NB4 (cell line): Measurements from ENCODE around the gene ARHGAP5.

Experiments
- DNase-seq: peaks from one replicate; pipeline ENCODE4 v3.0.0; 2010; ENCODE audit warnings: low read depth
- H3K4me3 ChIP-seq: one replicate; pipeline ENCODE4 v1.5.1; 2011; ENCODE audit warnings: mild to moderate bottlenecking, low read depth, low read length, moderate library complexity
- MAX ChIP-seq: IDR thresholded peaks from 2 replicates; pipeline ENCODE4 v1.6.1; 2011; ENCODE audit warnings: low read depth, low read length
- MYC ChIP-seq: IDR thresholded peaks from 2 replicates; pipeline ENCODE4 v1.6.1; 2011; ENCODE audit warnings: low read depth, low read length
- POLR2A ChIP-seq: IDR thresholded peaks from 2 replicates; pipeline ENCODE4 v1.6.1; 2011; ENCODE audit warnings: mild to moderate bottlenecking; ENCODE audit not compliant: insufficient read length; ENCODE audit errors: extremely low read depth
- TF ChIP-seq, protein P1 (sequence below): IDR thresholded peaks from one replicate; pipeline ENCODE4 v1.5.1; 2012; ENCODE audit warnings: low read depth, low read length

The ARHGAP5 gene

GRCh38 chr14:32073537-32074189 lies 3.4 kb upstream of the ARHGAP5 start:
- no peak for TF ChIP-seq POLR2A
- TF ChIP-seq, protein P1, sequence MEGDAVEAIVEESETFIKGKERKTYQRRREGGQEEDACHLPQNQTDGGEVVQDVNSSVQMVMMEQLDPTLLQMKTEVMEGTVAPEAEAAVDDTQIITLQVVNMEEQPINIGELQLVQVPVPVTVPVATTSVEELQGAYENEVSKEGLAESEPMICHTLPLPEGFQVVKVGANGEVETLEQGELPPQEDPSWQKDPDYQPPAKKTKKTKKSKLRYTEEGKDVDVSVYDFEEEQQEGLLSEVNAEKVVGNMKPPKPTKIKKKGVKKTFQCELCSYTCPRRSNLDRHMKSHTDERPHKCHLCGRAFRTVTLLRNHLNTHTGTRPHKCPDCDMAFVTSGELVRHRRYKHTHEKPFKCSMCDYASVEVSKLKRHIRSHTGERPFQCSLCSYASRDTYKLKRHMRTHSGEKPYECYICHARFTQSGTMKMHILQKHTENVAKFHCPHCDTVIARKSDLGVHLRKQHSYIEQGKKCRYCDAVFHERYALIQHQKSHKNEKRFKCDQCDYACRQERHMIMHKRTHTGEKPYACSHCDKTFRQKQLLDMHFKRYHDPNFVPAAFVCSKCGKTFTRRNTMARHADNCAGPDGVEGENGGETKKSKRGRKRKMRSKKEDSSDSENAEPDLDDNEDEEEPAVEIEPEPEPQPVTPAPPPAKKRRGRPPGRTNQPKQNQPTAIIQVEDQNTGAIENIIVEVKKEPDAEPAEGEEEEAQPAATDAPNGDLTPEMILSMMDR: peak; percentile 51
- peak; percentile 73 for DNase-seq
- H3K4me3 ChIP-seq: no peak overlapping the region

DNA sequence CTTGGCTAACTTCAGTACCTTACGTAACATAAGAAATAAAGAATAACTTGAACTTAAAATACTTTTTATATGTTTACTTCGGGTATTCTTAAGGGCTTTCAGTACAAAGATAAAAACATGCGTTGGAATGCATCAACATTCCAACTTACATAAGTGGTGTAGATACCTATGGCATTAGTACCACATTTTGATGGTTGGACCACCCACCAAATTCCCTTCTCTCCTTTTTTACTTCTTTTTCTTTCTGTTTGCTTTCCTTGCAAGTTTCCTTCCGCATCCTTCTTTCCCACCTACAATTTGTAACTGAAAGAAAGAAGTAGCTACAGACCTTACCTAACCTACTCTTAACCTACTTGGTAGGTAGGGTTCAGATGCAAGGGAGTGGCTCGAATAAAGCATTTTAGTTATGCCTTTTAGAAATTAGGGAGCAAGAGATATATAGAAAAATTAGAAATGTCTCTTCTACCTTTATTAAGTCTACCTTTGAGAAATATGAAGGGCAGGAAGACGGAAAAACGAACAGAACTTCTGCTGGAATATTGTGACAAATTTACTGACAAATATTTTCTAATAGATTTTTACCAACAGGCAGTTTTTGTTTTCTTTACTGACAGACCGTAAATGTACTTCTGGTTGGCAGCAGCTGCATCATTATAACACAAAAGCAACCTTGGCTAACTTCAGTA lies 2.1 kb upstream of the ARHGAP5 start:
- no peak for TF ChIP-seq POLR2A
- no peak for TF ChIP-seq MAX
- TF ChIP-seq, protein P1: no peak
- no peak for TF ChIP-seq MYC
- no peak for DNase-seq
- no peak overlapping the region for H3K4me3 ChIP-seq

- peak; percentile 20 for DNase-seq
Observed at GRCh38 chr14:32075672-32076277, 1.3 kb upstream of the ARHGAP5 start.

GRCh38 chr14:32076278-32077080 lies 625 bp upstream of the ARHGAP5 start:
- TF ChIP-seq, protein P1: no peak
- TF ChIP-seq MAX (no peak), MYC (no peak), POLR2A (no peak)
- DNase-seq: peak; percentile 80
- peak overlapping the region; percentile 65 for H3K4me3 ChIP-seq

More at GRCh38 chr14:32075672-32076277, 1.3 kb upstream of the ARHGAP5 start:
- peak overlapping the region; percentile 65 for H3K4me3 ChIP-seq
- TF ChIP-seq, protein P1: no peak
- TF ChIP-seq POLR2A: no peak
- no peak for TF ChIP-seq MYC
- TF ChIP-seq MAX: no peak

DNA sequence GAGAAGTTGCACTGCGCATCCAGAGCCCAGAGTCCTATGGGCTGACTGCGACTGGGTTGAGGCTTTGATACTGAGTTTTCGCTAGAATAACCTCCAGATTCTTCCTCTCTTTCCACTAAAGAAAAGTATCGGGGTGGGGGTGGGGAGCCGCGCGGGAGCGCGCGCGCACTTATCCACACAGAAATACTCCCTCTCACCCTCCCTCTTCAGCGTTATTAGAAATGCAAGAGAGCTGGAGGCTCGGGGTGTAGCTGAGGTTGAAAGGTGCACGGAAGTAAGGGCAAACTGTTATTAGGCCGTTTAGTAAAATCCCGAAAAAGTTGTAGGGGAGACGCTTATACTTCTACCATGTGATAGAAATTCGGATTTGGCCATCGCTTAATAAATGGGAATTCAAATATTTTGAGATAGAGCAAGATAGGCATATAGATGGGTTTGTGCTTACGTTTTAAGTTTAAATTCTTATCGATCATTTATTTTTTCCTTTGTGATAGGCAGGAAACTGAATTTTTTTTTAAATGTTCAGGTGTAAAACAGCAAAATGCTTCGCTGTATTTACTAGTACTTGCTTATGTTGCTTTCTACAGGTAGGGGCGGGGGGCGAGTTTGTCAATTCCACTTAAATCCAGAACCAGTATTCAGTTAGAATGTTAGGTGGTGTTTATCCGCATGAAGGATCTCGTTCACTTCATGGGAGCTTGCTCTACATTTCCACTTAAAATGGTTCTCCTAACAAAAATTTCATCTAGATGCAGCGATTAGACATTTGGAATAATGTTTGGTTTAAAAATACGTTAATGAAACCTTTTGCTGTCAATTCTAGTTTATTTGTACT lies 1.1 kb downstream of the ARHGAP5 start:
- TF ChIP-seq, protein P1: no peak
- TF ChIP-seq MYC: no peak
- no peak for TF ChIP-seq MAX
- TF ChIP-seq POLR2A: no peak
- DNase-seq: peak; percentile 21
- peak overlapping the region; percentile 55 for H3K4me3 ChIP-seq
